AML-193 (cell line): ENCODE results near the gene THAP7.

Experiments
- DNase-seq, 2 experiments: peaks; one replicate each; lab custom pipeline; 2025; lab: John Stamatoyannopoulos, UW

Gene THAP7

GRCh38 chr22:20964090-20964798 is 37.7 kb downstream of the THAP7 start:
- no peak for DNase-seq

GRCh38 chr22:20963201-20964052 is 38.5 kb downstream of the THAP7 start:
- no peak for DNase-seq

GRCh38 chr22:20962491-20962945 is 39.4 kb downstream of the THAP7 start:
- DNase-seq, result no peak

- no peak for DNase-seq
Observed at GRCh38 chr22:20960609-20961008, 41.3 kb downstream of the THAP7 start.

GRCh38 chr22:20959578-20960461 is 42.1 kb downstream of the THAP7 start:
- DNase-seq, result no peak

GRCh38 chr22:20957683-20958431 is 44.1 kb downstream of the THAP7 start:
- no peak for DNase-seq

- no peak for DNase-seq
Observed at GRCh38 chr22:20957102-20957682, 44.7 kb downstream of the THAP7 start.

- no peak for DNase-seq
Observed at GRCh38 chr22:20956258-20957101, 45.4 kb downstream of the THAP7 start.

- no peak for DNase-seq
Observed at GRCh38 chr22:20955548-20955947, 46.4 kb downstream of the THAP7 start.

GRCh38 chr22:20953668-20954500 is 48.0 kb downstream of the THAP7 start:
- DNase-seq, result peak; percentile 21 to 37

- DNase-seq, result no peak
Observed at GRCh38 chr22:20953342-20953608, 48.6 kb downstream of the THAP7 start.

GRCh38 chr22:20952544-20953341 is 49.2 kb downstream of the THAP7 start:
- DNase-seq, result no peak

- no peak for DNase-seq
Observed at GRCh38 chr22:20951932-20952380, 50.0 kb downstream of the THAP7 start.

- no peak for DNase-seq
Observed at GRCh38 chr22:20951151-20951931, 50.6 kb downstream of the THAP7 start.

GRCh38 chr22:20949698-20950183 is 52.2 kb downstream of the THAP7 start:
- no peak for DNase-seq
